ENCODE results near the gene ZNF565.

The ZNF565 gene

DNA sequence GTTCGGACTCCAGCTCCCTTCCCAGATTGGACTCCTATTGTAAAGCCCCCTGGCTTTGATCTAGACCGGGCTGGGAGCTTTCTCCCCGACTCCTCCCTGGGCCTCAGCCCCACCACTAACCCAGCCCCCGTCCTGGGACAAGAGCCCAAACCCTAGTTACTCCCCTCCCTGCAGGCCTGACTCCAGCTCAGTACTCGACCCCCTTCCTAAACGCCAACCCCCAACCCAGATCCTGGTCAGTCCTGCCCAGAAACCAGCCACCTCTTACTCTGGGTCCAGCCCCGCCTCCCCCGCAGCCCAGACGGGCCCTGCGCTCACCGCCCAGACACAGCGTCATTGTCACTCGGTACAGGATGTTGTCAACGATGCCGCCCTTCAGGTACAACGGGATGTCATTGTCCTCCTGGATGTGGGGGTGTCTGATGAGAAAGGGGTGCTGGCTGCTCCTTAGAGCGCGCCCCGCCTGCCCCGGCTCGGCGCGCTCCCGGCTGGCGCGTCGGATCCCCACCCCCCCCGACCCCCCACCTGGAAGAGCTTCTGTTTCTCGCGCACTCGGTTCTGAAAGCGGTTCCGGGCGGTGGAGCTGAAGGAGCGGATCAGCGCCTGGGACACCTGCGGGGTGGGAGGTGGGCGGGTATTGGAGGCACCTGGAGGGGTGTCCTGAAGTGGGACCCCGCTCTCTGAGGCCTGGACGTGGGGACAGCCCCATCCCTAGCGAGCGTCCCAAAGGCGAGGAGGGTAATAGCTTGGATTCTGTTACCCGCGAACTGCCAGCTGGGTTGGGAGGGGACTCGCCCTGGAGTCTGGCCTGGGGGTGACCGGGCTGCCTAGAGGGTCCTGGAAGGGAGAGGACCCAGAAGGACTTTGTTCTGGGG lies 63.1 kb downstream of the ZNF565 start:
- TF ChIP-seq ZNF565 (CRISPR knock-in tag; conservative IDR thresholded peaks at IDR 0.05; ENCODE audit: low read depth) (no peak), TOX (CRISPR knock-in tag; IDR thresholded peaks at IDR 0.05; ENCODE audit: borderline replicate concordance) (no peak), ZNF70 (CRISPR knock-in tag; IDR thresholded peaks at IDR 0.05) (no peak), SNAI2 (CRISPR knock-in tag; IDR thresholded peaks at IDR 0.05) (no peak), CSDC2 (CRISPR knock-in tag; IDR thresholded peaks at IDR 0.05) (no peak), TCF4 (CRISPR knock-in tag; IDR thresholded peaks at IDR 0.05; ENCODE audit: borderline replicate concordance) (no peak), ZNF8 (CRISPR knock-in tag; IDR thresholded peaks at IDR 0.05) (no peak), ESRRG (CRISPR knock-in tag; IDR thresholded peaks at IDR 0.05) (no peak), ISL1 (CRISPR knock-in tag; IDR thresholded peaks at IDR 0.05) (no peak)
- TF ChIP-seq, protein P1, sequence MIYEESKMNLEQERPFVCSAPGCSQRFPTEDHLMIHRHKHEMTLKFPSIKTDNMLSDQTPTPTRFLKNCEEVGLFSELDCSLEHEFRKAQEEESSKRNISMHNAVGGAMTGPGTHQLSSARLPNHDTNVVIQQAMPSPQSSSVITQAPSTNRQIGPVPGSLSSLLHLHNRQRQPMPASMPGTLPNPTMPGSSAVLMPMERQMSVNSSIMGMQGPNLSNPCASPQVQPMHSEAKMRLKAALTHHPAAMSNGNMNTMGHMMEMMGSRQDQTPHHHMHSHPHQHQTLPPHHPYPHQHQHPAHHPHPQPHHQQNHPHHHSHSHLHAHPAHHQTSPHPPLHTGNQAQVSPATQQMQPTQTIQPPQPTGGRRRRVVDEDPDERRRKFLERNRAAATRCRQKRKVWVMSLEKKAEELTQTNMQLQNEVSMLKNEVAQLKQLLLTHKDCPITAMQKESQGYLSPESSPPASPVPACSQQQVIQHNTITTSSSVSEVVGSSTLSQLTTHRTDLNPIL (CRISPR knock-in tag; IDR thresholded peaks at IDR 0.05; ENCODE audit: low read depth) = no peak
- TF ChIP-seq, protein P2, sequence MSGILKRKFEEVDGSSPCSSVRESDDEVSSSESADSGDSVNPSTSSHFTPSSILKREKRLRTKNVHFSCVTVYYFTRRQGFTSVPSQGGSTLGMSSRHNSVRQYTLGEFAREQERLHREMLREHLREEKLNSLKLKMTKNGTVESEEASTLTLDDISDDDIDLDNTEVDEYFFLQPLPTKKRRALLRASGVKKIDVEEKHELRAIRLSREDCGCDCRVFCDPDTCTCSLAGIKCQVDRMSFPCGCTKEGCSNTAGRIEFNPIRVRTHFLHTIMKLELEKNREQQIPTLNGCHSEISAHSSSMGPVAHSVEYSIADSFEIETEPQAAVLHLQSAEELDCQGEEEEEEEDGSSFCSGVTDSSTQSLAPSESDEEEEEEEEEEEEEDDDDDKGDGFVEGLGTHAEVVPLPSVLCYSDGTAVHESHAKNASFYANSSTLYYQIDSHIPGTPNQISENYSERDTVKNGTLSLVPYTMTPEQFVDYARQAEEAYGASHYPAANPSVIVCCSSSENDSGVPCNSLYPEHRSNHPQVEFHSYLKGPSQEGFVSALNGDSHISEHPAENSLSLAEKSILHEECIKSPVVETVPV (CRISPR knock-in tag; IDR thresholded peaks at IDR 0.05) = no peak
- TF ChIP-seq, protein P3, sequence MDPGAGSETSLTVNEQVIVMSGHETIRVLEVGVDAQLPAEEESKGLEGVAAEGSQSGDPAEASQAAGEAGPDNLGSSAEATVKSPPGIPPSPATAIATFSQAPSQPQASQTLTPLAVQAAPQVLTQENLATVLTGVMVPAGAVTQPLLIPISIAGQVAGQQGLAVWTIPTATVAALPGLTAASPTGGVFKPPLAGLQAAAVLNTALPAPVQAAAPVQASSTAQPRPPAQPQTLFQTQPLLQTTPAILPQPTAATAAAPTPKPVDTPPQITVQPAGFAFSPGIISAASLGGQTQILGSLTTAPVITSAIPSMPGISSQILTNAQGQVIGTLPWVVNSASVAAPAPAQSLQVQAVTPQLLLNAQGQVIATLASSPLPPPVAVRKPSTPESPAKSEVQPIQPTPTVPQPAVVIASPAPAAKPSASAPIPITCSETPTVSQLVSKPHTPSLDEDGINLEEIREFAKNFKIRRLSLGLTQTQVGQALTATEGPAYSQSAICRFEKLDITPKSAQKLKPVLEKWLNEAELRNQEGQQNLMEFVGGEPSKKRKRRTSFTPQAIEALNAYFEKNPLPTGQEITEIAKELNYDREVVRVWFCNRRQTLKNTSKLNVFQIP (CRISPR knock-in tag; IDR thresholded peaks at IDR 0.05; ENCODE audit: borderline replicate concordance, low read depth) = no peak
- TF ChIP-seq, protein P4, sequence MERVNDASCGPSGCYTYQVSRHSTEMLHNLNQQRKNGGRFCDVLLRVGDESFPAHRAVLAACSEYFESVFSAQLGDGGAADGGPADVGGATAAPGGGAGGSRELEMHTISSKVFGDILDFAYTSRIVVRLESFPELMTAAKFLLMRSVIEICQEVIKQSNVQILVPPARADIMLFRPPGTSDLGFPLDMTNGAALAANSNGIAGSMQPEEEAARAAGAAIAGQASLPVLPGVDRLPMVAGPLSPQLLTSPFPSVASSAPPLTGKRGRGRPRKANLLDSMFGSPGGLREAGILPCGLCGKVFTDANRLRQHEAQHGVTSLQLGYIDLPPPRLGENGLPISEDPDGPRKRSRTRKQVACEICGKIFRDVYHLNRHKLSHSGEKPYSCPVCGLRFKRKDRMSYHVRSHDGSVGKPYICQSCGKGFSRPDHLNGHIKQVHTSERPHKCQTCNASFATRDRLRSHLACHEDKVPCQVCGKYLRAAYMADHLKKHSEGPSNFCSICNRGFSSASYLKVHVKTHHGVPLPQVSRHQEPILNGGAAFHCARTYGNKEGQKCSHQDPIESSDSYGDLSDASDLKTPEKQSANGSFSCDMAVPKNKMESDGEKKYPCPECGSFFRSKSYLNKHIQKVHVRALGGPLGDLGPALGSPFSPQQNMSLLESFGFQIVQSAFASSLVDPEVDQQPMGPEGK (CRISPR knock-in tag; IDR thresholded peaks at IDR 0.05; ENCODE audit: borderline replicate concordance) = no peak

DNA sequence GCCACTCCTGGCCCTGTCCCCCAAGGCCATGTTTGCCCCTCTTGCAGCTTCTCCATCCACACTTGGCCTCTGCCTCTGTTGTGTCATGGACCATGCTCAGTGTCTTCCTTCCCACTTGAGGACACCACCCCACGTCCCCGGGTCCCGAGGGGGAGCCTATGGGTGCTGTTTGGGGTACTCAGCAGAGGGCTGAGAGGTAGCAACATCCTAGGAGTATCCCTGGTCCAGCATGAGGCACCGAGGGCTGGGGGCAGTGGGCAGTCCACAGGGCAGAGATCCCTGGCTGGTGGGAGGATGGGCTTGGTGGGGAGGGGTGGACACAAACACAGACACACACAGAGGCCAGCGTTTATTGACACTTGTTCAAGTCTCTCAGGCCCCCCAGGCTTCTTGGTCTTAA lies 63.9 kb downstream of the ZNF565 start:
- TF ChIP-seq OSR1 (CRISPR knock-in tag; IDR thresholded peaks at IDR 0.05) (no peak), ESRRG (CRISPR knock-in tag; IDR thresholded peaks at IDR 0.05) (no peak), TCF4 (CRISPR knock-in tag; IDR thresholded peaks at IDR 0.05; ENCODE audit: borderline replicate concordance) (no peak), BACH2 (CRISPR knock-in tag; IDR thresholded peaks at IDR 0.05; ENCODE audit: borderline replicate concordance) (no peak), ZC3H10 (CRISPR knock-in tag; IDR thresholded peaks at IDR 0.05) (no peak), ISL1 (CRISPR knock-in tag; IDR thresholded peaks at IDR 0.05) (no peak), ZFP3 (CRISPR knock-in tag; IDR thresholded peaks at IDR 0.05) (no peak), ZNF70 (CRISPR knock-in tag; IDR thresholded peaks at IDR 0.05) (no peak), ZFP30 (CRISPR knock-in tag; IDR thresholded peaks at IDR 0.05) (no peak), CSDC2 (CRISPR knock-in tag; IDR thresholded peaks at IDR 0.05) (no peak)
- TF ChIP-seq, protein P5, sequence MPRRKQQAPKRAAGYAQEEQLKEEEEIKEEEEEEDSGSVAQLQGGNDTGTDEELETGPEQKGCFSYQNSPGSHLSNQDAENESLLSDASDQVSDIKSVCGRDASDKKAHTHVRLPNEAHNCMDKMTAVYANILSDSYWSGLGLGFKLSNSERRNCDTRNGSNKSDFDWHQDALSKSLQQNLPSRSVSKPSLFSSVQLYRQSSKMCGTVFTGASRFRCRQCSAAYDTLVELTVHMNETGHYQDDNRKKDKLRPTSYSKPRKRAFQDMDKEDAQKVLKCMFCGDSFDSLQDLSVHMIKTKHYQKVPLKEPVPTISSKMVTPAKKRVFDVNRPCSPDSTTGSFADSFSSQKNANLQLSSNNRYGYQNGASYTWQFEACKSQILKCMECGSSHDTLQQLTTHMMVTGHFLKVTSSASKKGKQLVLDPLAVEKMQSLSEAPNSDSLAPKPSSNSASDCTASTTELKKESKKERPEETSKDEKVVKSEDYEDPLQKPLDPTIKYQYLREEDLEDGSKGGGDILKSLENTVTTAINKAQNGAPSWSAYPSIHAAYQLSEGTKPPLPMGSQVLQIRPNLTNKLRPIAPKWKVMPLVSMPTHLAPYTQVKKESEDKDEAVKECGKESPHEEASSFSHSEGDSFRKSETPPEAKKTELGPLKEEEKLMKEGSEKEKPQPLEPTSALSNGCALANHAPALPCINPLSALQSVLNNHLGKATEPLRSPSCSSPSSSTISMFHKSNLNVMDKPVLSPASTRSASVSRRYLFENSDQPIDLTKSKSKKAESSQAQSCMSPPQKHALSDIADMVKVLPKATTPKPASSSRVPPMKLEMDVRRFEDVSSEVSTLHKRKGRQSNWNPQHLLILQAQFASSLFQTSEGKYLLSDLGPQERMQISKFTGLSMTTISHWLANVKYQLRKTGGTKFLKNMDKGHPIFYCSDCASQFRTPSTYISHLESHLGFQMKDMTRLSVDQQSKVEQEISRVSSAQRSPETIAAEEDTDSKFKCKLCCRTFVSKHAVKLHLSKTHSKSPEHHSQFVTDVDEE (CRISPR knock-in tag; IDR thresholded peaks at IDR 0.05) = no peak
- TF ChIP-seq, protein P2 (CRISPR knock-in tag; IDR thresholded peaks at IDR 0.05) = no peak
- TF ChIP-seq, protein P4 (CRISPR knock-in tag; IDR thresholded peaks at IDR 0.05; ENCODE audit: borderline replicate concordance) = no peak
- ATAC-seq = no peak

More for the DNA sequence above, 63.1 kb downstream of the ZNF565 start:
- no peak for ATAC-seq
